Smooth muscle cell (in vitro differentiated cells): Measurements from ENCODE around the gene MGARP. TPM values are rescaled to one million over a fixed set of nuclear protein-coding genes. Genes with fewer than 3 reads are reported as not detected.
"Not testable (repeated sequence)": the region's sequence is repeated elsewhere in the genome, so short reads cannot be mapped to it uniquely, and the experiment has no call there.

ENCODE experiments used
- DNase-seq: peaks from one replicate; lab custom pipeline; 2025; ENCODE audit not compliant: unreplicated experiment; lab: John Stamatoyannopoulos, UW
- H2AFZ ChIP-seq: fragments of 200-600 bp; sonication (generic); 2 replicates; pipeline ENCODE4 v1.6.0; 2016; ENCODE audit warnings: antibody characterized with exemption, low read depth, mild to moderate bottlenecking
- H3F3A ChIP-seq: fragments of 200-600 bp; sonication (generic); 2 replicates; pipeline ENCODE4 v1.6.0; 2017; ENCODE audit warnings: antibody characterized with exemption, low read depth
- H3K27ac ChIP-seq: fragments of 200-600 bp; sonication (generic); 2 replicates; pipeline ENCODE4 v1.5.1; 2016; ENCODE audit warnings: low read depth, mild to moderate bottlenecking
- H3K27me3 ChIP-seq: fragments of 200-600 bp; sonication (generic); 2 replicates; pipeline ENCODE4 v1.6.1; 2016; ENCODE audit warnings: low read depth, mild to moderate bottlenecking
- H3K36me3 ChIP-seq: fragments of 200-600 bp; sonication (generic); 2 replicates; pipeline ENCODE4 v1.5.1; 2016; ENCODE audit warnings: low read depth
- H3K4me1 ChIP-seq: fragments of 200-600 bp; sonication (generic); 2 replicates; pipeline ENCODE4 v1.5.1; 2016; ENCODE audit warnings: low read depth
- H3K4me2 ChIP-seq: fragments of 200-600 bp; sonication (generic); 2 replicates; pipeline ENCODE4 v1.6.0; 2016; ENCODE audit warnings: mild to moderate bottlenecking
- H3K4me3 ChIP-seq: fragments of 200-600 bp; sonication (generic); 2 replicates; pipeline ENCODE4 v1.5.1; 2016; ENCODE audit warnings: mild to moderate bottlenecking
- H3K79me2 ChIP-seq: fragments of 200-600 bp; sonication (generic); 2 replicates; pipeline ENCODE4 v1.6.0; 2016; ENCODE audit warnings: low read depth, mild to moderate bottlenecking
- H3K9ac ChIP-seq: fragments of 200-600 bp; sonication (generic); 2 replicates; pipeline ENCODE4 v1.6.0; 2016; ENCODE audit warnings: low read depth
- H3K9me3 ChIP-seq: fragments of 200-600 bp; sonication (generic); replicated peaks from 2 replicates; pipeline ENCODE4 v1.5.1; 2016; ENCODE audit warnings: low read depth
- H4K20me1 ChIP-seq: fragments of 200-600 bp; sonication (generic); 2 replicates; pipeline ENCODE4 v1.6.0; 2016; ENCODE audit warnings: low read depth
- WGBS: methylation state at CpG from one replicate; pipeline ENCODE4 v1.1.7; 2016; ENCODE audit warnings: low lambda C conversion rate; 5-methylcytosine and 5-hydroxymethylcytosine counted together
- polyA plus RNA-seq: library from polyadenylated mRNA; unstranded; fragments of >200 nt; fragmentation: Nextera tagmentation; extraction: Ambion mirVana; gene quantifications from 2 replicates; pipeline ENCODE4 v1.2.1, GENCODE V29; 2016
- total RNA-seq: library from RNA; depleted of rRNA; stranded (reverse); fragments of >200 nt; gene quantifications from 2 replicates; pipeline ENCODE4 v1.2.3, GENCODE V29; 2014
- TF ChIP-seq, protein P1 (sequence below): fragments of 200-600 bp; sonication (generic); IDR thresholded peaks from 2 replicates; pipeline ENCODE4 v1.5.1; 2017; ENCODE audit warnings: borderline replicate concordance, mild to moderate bottlenecking, antibody characterized with exemption; ENCODE audit not compliant: insufficient read depth, poor library complexity, severe bottlenecking

Gene MGARP
- total and polyA plus RNA-seq, 2 experiments from 2014 or later: 0.39 TPM; not detected in 1

DNA sequence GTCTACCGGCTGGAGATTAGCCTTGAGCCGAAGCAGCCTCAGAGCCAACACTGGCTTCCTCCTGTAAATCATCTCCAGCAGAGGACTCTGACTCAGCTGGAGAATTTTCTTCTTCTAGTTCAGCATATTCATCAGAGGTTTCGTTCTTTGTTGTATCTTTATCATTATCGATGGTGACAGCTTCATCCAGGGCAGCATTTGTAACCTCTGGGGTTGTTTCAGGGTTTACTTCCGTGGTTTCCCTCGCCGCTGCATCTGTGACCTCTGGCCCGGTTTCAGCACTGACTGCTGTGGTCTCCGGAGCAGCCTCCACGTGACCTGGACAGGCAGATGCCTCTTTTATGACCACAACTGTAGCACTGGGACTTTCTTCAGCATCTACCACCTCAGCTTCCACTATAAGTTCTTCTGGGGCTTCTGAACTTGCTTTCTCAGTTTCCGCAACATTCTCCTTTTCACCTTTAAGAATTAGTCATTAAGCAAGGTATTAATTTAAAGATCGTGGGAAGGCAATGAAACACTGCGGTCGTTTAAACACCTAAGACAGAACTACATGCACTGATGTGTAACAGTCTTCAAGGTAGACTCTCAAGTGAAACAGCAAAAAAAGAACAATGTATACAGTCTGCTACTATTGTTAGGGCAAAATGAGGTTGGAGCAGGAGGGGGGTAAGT lies 13.3 kb downstream of the MGARP start:
- WGBS: 22% methylated on average over 14 of the region's 14 CpGs

DNA sequence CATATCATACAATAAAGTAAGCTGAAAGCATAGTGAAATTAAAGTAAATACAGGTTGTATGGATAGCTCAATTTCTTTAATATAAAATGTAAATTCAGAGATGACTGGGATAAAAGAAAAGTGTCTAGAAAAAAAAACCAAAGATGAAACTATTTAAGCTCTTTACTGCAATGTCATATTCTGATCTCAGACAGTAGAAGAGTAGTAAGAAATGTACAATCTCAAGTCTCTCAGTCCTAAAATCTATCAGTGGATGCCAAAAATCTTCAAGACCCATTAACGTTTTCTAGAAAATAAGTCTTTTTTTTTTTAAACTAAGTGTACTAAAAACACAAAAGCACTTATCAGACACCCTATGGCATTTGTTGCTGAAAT lies 13.8 kb downstream of the MGARP start:
- H3K9ac ChIP-seq: peak overlapping the region; percentile 23
- no peaks in the 10 kb centered on the region for H4K20me1 ChIP-seq
- H3K9me3 ChIP-seq: no peaks in the 10 kb centered on the region
- peak overlapping the region; percentile 83 for H3K4me2 ChIP-seq
- peak overlapping the region; percentile 55 for H3K4me3 ChIP-seq
- peak overlapping the region; percentile 75 for H2AFZ ChIP-seq
- no peaks in the 10 kb centered on the region for H3K36me3 ChIP-seq
- H3K79me2 ChIP-seq: no peaks in the 10 kb centered on the region
- no peak for DNase-seq
- TF ChIP-seq, protein P1, sequence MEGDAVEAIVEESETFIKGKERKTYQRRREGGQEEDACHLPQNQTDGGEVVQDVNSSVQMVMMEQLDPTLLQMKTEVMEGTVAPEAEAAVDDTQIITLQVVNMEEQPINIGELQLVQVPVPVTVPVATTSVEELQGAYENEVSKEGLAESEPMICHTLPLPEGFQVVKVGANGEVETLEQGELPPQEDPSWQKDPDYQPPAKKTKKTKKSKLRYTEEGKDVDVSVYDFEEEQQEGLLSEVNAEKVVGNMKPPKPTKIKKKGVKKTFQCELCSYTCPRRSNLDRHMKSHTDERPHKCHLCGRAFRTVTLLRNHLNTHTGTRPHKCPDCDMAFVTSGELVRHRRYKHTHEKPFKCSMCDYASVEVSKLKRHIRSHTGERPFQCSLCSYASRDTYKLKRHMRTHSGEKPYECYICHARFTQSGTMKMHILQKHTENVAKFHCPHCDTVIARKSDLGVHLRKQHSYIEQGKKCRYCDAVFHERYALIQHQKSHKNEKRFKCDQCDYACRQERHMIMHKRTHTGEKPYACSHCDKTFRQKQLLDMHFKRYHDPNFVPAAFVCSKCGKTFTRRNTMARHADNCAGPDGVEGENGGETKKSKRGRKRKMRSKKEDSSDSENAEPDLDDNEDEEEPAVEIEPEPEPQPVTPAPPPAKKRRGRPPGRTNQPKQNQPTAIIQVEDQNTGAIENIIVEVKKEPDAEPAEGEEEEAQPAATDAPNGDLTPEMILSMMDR: no peak
- no peaks in the 10 kb centered on the region for H3F3A ChIP-seq
- peak overlapping the region; percentile 67 for H3K27ac ChIP-seq
- H3K27me3 ChIP-seq: no peaks in the 10 kb centered on the region
- peaks cover 8% of the 10 kb centered on the region for H3K4me1 ChIP-seq
- WGBS: 0% methylated on average over 1 of the region's 1 CpG

More for the DNA sequence above, 13.3 kb downstream of the MGARP start:
- H3K79me2 ChIP-seq: no peaks in the 10 kb centered on the region
- H3K27me3 ChIP-seq: no peaks in the 10 kb centered on the region
- TF ChIP-seq, protein P1: no peak
- H3K4me3 ChIP-seq: peak overlapping the region; percentile 55
- peaks cover 8% of the 10 kb centered on the region for H3K4me1 ChIP-seq
- H3K27ac ChIP-seq: peak overlapping the region; percentile 67
- H3K9ac ChIP-seq: peak overlapping the region; percentile 23
- peak overlapping the region; percentile 75 for H2AFZ ChIP-seq
- H3K36me3 ChIP-seq: no peaks in the 10 kb centered on the region
- peak; percentile 2 for DNase-seq
- no peaks in the 10 kb centered on the region for H3F3A ChIP-seq
- no peaks in the 10 kb centered on the region for H4K20me1 ChIP-seq
- peak overlapping the region; percentile 83 for H3K4me2 ChIP-seq
- H3K9me3 ChIP-seq: no peaks in the 10 kb centered on the region

DNA sequence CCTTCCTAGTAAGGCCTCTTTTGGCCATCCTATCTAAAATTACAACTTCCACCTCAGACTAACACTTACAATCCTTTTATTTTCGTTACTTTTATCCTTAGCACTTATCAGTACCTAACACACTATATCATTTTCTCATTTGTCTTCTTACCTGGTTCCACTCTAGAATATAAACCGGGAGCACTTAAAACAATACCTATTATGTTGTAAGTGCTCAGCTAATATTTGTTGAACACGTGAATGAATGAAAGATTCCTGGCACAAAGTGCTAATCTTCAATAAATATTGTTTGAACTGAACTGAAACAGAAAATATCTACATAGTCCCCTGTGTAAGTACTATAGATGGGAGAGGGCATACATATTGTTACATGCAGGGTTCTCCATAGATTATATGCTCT lies 14.4 kb downstream of the MGARP start:
- Histone ChIP-seq H3K27ac (no peak overlapping the region), H3F3A (no peaks in the 10 kb centered on the region), H3K79me2 (no peaks in the 10 kb centered on the region), H4K20me1 (no peaks in the 10 kb centered on the region), H3K27me3 (no peaks in the 10 kb centered on the region), H2AFZ (no peak overlapping the region), H3K9ac (no peak overlapping the region), H3K36me3 (no peaks in the 10 kb centered on the region), H3K4me3 (no peak overlapping the region), H3K9me3 (no peaks in the 10 kb centered on the region), H3K4me1 (peaks cover 8% of the 10 kb centered on the region), H3K4me2 (peak overlapping the region; percentile 83)
- 63% methylated on average over 3 of the region's 3 CpGs for WGBS
- TF ChIP-seq, protein P1: no peak
- no peak for DNase-seq

DNA sequence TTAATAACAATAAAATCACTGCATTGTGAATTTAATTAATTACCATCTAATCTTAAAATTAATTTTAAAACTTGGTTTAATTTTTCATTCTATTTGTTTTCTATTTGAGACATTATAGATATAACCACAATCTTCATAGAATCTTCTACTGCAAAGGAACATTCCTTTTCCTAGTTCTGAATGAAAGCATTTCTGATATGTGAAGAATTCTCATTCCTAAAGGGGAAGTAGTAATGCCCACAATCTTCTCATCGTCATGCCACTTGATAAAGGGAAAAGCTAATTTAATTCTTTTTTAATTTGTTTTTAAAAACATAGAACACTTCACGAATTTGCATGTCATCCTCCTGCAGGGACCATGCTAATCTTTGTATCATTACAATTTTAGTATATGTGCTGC lies 23.7 kb downstream of the MGARP start:
- Histone ChIP-seq H3F3A (no peaks in the 10 kb centered on the region), H3K79me2 (no peaks in the 10 kb centered on the region), H4K20me1 (no peaks in the 10 kb centered on the region), H3K4me3 (no peak overlapping the region), H3K4me2 (no peak overlapping the region), H3K27me3 (no peaks in the 10 kb centered on the region), H3K9ac (no peak overlapping the region), H3K27ac (no peak overlapping the region), H2AFZ (no peak overlapping the region), H3K36me3 (no peaks in the 10 kb centered on the region), H3K4me1 (no peaks in the 10 kb centered on the region), H3K9me3 (no peaks in the 10 kb centered on the region)
- TF ChIP-seq, protein P1: no peak
- DNase-seq: no peak
- WGBS: 49% methylated on average over 2 of the region's 2 CpGs

DNA sequence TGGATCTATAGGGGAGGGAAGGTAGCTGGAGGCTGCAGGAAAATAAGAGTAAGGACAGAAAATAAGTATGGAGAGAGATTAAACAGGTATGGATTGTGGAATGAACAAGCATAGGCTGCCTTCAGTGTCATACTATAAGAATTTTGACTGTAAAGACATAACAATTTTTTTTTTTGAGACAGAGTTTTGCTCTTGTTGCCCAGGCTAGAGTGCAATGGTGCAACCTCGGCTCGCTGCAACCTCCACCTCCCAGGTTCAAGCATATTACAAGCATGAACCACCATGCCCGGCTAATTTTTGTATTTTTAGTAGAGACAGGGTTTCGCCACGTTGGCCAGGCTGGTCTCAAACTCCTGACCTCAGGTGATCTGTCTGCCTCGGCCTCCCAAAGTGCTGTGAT lies 24.4 kb downstream of the MGARP start:
- H3K27ac ChIP-seq, DNase-seq, H3F3A ChIP-seq, H3K4me1 ChIP-seq, H3K9me3 ChIP-seq, H4K20me1 ChIP-seq, H3K4me2 ChIP-seq, H3K9ac ChIP-seq, H2AFZ ChIP-seq, H3K36me3 ChIP-seq, H3K27me3 ChIP-seq, H3K79me2 ChIP-seq, H3K4me3 ChIP-seq: not testable (repeated sequence)
- 96% methylated on average over 6 of the region's 6 CpGs for WGBS
